RWPE2 (cell line): ENCODE measurements around the gene ZSWIM6.
"Not testable (repeated sequence)": the region's sequence is repeated elsewhere in the genome, so short reads cannot be mapped to it uniquely, and the experiment has no call there.

ENCODE experiments used
- ATAC-seq: fragments of 200-7000 bp; cut with Tn5 transposase; 3 replicates; pipeline ENCODE4 v1.9.1; 2021; ENCODE audit warnings: low read depth
- DNase-seq: peaks from one replicate; pipeline ENCODE4 v3.0.0-alpha.2; 2020; ENCODE audit warnings: low spot score
- H3K27ac ChIP-seq: fragments of 450-650 bp; 2 replicates; pipeline ENCODE4 v1.5.1; 2017; ENCODE audit warnings: mild to moderate bottlenecking; ENCODE audit not compliant: poor library complexity, severe bottlenecking
- H3K27me3 ChIP-seq: fragments of 250-450 bp; sonication (Bioruptor Pico); 2 replicates; pipeline ENCODE4 v1.5.1; 2021; ENCODE audit warnings: mild to moderate bottlenecking, moderate library complexity; ENCODE audit not compliant: insufficient read depth, poor library complexity, severe bottlenecking
- H3K36me3 ChIP-seq: fragments of 250-450 bp; sonication (Bioruptor Pico); 2 replicates; pipeline ENCODE4 v1.5.1; 2020; ENCODE audit warnings: low read depth, mild to moderate bottlenecking, moderate library complexity
- H3K4me1 ChIP-seq: fragments of 250-450 bp; sonication (Bioruptor Pico); 2 replicates; pipeline ENCODE4 v1.5.1; 2021; ENCODE audit warnings: mild to moderate bottlenecking, moderate library complexity; ENCODE audit not compliant: insufficient read depth, poor library complexity, severe bottlenecking
- H3K4me3 ChIP-seq: fragments of 250-450 bp; sonication (Bioruptor Pico); 2 replicates; pipeline ENCODE4 v1.5.1; 2021; ENCODE audit warnings: mild to moderate bottlenecking, moderate library complexity; ENCODE audit not compliant: severe bottlenecking
- H3K9me3 ChIP-seq: fragments of 250-450 bp; sonication (Bioruptor Pico); 2 replicates; pipeline ENCODE4 v1.5.1; 2021; ENCODE audit warnings: mild to moderate bottlenecking, moderate library complexity; ENCODE audit not compliant: severe bottlenecking
- CTCF ChIP-seq: fragments of 450-650 bp; IDR thresholded peaks from one replicate; pipeline ENCODE4 v1.5.1; 2017; ENCODE audit warnings: mild to moderate bottlenecking, moderate library complexity; ENCODE audit not compliant: poor library complexity, severe bottlenecking

The ZSWIM6 gene

GRCh38 chr5:61408476-61409168 lies 76.6 kb downstream of the ZSWIM6 start:
- Histone ChIP-seq H3K9me3 (no peaks in the 10 kb centered on the region), H3K36me3 (no peaks in the 10 kb centered on the region), H3K27ac (peak overlapping the region; percentile 90), H3K4me1 (peaks cover 40% of the 10 kb centered on the region), H3K4me3 (peak overlapping the region; percentile 1), H3K27me3 (no peaks in the 10 kb centered on the region)
- peak; percentile 91 for ATAC-seq
- peak; percentile 100 for DNase-seq
- TF ChIP-seq CTCF = peak; percentile 25

GRCh38 chr5:61409568-61409967 lies 77.5 kb downstream of the ZSWIM6 start:
- Histone ChIP-seq H3K4me1 (peaks cover 40% of the 10 kb centered on the region), H3K27me3 (no peaks in the 10 kb centered on the region), H3K4me3 (no peak overlapping the region), H3K9me3 (no peaks in the 10 kb centered on the region), H3K36me3 (no peaks in the 10 kb centered on the region), H3K27ac (peak overlapping the region; percentile 90)
- ATAC-seq (peak; percentile 85), DNase-seq (no peak)
- TF ChIP-seq CTCF = no peak

- DNase-seq = no peak
- H3K4me3 ChIP-seq = no peak overlapping the region
- peaks cover 40% of the 10 kb centered on the region for H3K4me1 ChIP-seq
- H3K36me3 ChIP-seq = no peaks in the 10 kb centered on the region
- no peaks in the 10 kb centered on the region for H3K9me3 ChIP-seq
- ATAC-seq = no peak
- no peaks in the 10 kb centered on the region for H3K27me3 ChIP-seq
- peak overlapping the region; percentile 90 for H3K27ac ChIP-seq
- TF ChIP-seq CTCF = no peak
Measured at GRCh38 chr5:61410811-61411210, 78.8 kb downstream of the ZSWIM6 start.

GRCh38 chr5:61412361-61412760 lies 80.3 kb downstream of the ZSWIM6 start:
- DNase-seq (no peak), ATAC-seq (no peak)
- H3K27ac ChIP-seq = no peak overlapping the region
- no peaks in the 10 kb centered on the region for H3K36me3 ChIP-seq
- H3K27me3 ChIP-seq = no peaks in the 10 kb centered on the region
- peaks cover 39% of the 10 kb centered on the region for H3K4me1 ChIP-seq
- no peak for TF ChIP-seq CTCF
- H3K9me3 ChIP-seq = no peaks in the 10 kb centered on the region
- H3K4me3 ChIP-seq = no peak overlapping the region

- H3K27me3 ChIP-seq, ATAC-seq, H3K4me3 ChIP-seq, DNase-seq, H3K36me3 ChIP-seq, H3K9me3 ChIP-seq, H3K27ac ChIP-seq: not testable (repeated sequence)
- peaks cover 31% of the 10 kb centered on the region for H3K4me1 ChIP-seq
Measured at GRCh38 chr5:61413205-61413604, 81.1 kb downstream of the ZSWIM6 start.
